Transverse colon (tissue), 4 donors: Measurements from ENCODE around the gene C15orf61.

Experiments
- CTCF ChIP-seq, 5 experiments: fragments of 200-600 bp in 3 of 5; fragments of 450-650 bp in 2 of 5; sonication (generic) in 3 of 5; IDR thresholded peaks; 1 replicate in 2 of 5; 2 replicates in 3 of 5; pipeline ENCODE4 v1.5.1; 2016 to 2017; ENCODE audit warnings: antibody characterized with exemption in 5 of 5, inconsistent platforms in 3 of 5, mild to moderate bottlenecking in 2 of 5, moderate library complexity in 1 of 5
- EP300 ChIP-seq: sonication (generic); formaldehyde crosslinking; IDR thresholded peaks from one replicate; pipeline ENCODE4 v1.6.1; 2017; ENCODE audit warnings: antibody characterized with exemption, low read depth
- POLR2A ChIP-seq: fragments of 450-650 bp; IDR thresholded peaks from one replicate; pipeline ENCODE4 v1.6.1; 2016; ENCODE audit warnings: antibody characterized with exemption, mild to moderate bottlenecking, moderate library complexity
- POLR2AphosphoS5 ChIP-seq, 3 donors: sonication (generic); formaldehyde crosslinking; IDR thresholded peaks; one replicate each; pipeline ENCODE4 v1.6.1; 2016; ENCODE audit warnings: antibody characterized with exemption in 3 of 3

DNA sequence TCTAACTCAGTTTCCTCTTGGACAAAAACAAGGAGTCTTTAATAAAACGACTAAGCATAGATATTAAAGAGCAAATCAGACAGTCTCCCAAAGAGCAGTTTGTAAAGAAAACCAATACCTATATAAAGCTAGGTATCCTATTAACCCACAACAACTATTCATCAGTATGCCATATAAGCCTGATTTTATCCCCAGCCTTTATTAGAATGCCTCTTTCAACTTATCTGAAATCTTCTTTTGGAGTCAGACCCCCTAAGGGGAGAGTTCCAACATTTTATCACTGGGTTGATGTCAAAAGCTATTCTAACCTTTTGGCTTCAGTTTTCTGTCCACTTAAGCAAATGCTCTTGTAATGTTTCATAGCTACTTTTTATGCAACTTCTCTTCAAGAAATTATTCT, 39.4 kb downstream of the C15orf61 start:
- TF ChIP-seq CTCF (IDR thresholded peaks at IDR 0.05) (no peak), POLR2A (no peak), POLR2AphosphoS5 (IDR thresholded peaks at IDR 0.05) (no peak), EP300 (no peak)
